GM13976 (cell line): ENCODE measurements around the gene RAB13.
"Not testable (repeated sequence)": the region's sequence is repeated elsewhere in the genome, so short reads cannot be mapped to it uniquely, and the experiment has no call there.

Experiments used
- DNase-seq: peaks from one replicate; pipeline ENCODE4 v3.0.0; 2012; ENCODE audit warnings: low spot score
- CTCF ChIP-seq: IDR thresholded peaks from 2 replicates; pipeline ENCODE4 v1.5.1; 2012; ENCODE audit warnings: borderline replicate concordance, mild to moderate bottlenecking; ENCODE audit not compliant: insufficient read depth; ENCODE audit errors: extremely low read depth, missing control alignments, control extremely low read depth
- in situ Hi-C: fragments of 300-500 bp; cut with MboI; formaldehyde crosslinking; loops from one replicate; pipeline ENCODE4 v1.12.0; 2022; ENCODE audit warnings: low sequenced_read_pairs, mixed read lengths, inconsistent platforms; ENCODE audit not compliant: unreplicated experiment

The RAB13 gene

GRCh38 chr1:153990468-153991150 lies 4.5 kb upstream of the RAB13 start, which contains the start of gene RPS27:
TSS of gene RPS27 (plus strand) at chr1:153990762. CDS start at chr1:153990797, 35 bp downstream.
- DNase-seq, result peak; percentile 96
- in situ Hi-C loops, result no loop called here
- TF ChIP-seq CTCF, result no peak

GRCh38 chr1:153987621-153988020 lies 1.5 kb upstream of the RAB13 start:
- in situ Hi-C loops, result loop anchor here (10.0 kb wide), 2 partner anchors 193 to 313 kb away; partner anchors contain the start of genes ILF2 and NPR1
- no peak for TF ChIP-seq CTCF
- DNase-seq, result no peak

GRCh38 chr1:153985341-153985912 lies 712 bp downstream of the RAB13 start:
- TF ChIP-seq CTCF, result no peak
- DNase-seq, result no peak
- in situ Hi-C loops, result loop anchor here (10.0 kb wide), 2 partner anchors 191 to 311 kb away; partner anchors contain the start of genes ILF2 and NPR1

GRCh38 chr1:153984123-153984894 lies 1.8 kb downstream of the RAB13 start:
- no peak for TF ChIP-seq CTCF
- in situ Hi-C loops, result loop anchor here (10.0 kb wide), 2 partner anchors 190 to 310 kb away; partner anchors contain the start of genes ILF2 and NPR1
- no peak for DNase-seq

- DNase-seq, result not testable (repeated sequence)
- in situ Hi-C loops, result loop anchor here (10.0 kb wide), 2 partner anchors 187 to 307 kb away; partner anchors contain the start of genes ILF2 and NPR1
Measured at GRCh38 chr1:153981735-153982134, 4.4 kb downstream of the RAB13 start.

- DNase-seq, in situ Hi-C loops: not testable (repeated sequence)
Measured at GRCh38 chr1:153979091-153979490, 7.0 kb downstream of the RAB13 start.

- no peak for DNase-seq
- in situ Hi-C loops, result no loop called here
- TF ChIP-seq CTCF, result no peak
Measured at GRCh38 chr1:153978274-153978909, 7.7 kb downstream of the RAB13 start.
